ENCODE results near the gene GRID2. TPM values are rescaled to one million over a fixed set of nuclear protein-coding genes. Genes with fewer than 3 reads are reported as not detected.

The GRID2 gene
- total and polyA plus RNA-seq, 10 of the 15 experiments (the other 5 are each of a cell fraction or from before 2014, with no cell fraction given): not detected

DNA sequence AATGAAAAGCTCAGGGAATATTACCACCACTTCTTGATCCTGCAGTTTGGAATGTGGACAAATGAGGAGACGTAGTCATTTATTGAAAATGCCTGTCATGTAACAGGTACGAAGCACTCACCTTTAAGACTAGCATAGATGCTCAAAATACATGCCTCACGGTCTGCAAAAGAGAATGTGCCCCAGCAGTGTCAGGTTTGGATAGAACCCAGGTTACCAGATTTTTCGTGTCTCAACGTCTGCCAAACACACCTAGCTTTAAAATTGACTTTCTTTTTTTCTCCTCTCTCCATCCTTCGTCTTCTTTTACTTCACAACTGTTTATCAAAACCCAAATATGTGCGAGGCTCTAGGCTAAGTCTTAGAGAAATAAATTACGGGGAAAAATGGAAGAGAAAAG is 918.0 kb downstream of the GRID2 start:
- Histone ChIP-seq H3K36me3 (ENCODE audit: control insufficient read depth in 2 of 2, insufficient read depth in 2 of 2, low read length in 1 of 2) (no peaks in the 10 kb centered on the region), H3K9me3 (replicated peaks; ENCODE audit: control insufficient read depth, insufficient read depth, low read length) (no peaks in the 10 kb centered on the region), H3K4me3 (no peak overlapping the region), H3K9ac (ENCODE audit: control insufficient read depth, insufficient read depth, low read length) (no peak overlapping the region), H3K27me3 (replicated peaks in 1 of 2; ENCODE audit: control insufficient read depth in 2 of 2, insufficient read depth in 2 of 2, low read length in 1 of 2) (no peaks in the 10 kb centered on the region), H4K20me1 (ENCODE audit: control insufficient read depth, insufficient read depth) (no peaks in the 10 kb centered on the region), H3K79me2 (ENCODE audit: control insufficient read depth, insufficient read depth, low read length) (no peaks in the 10 kb centered on the region), H3K4me2 (ENCODE audit: control insufficient read depth, insufficient read depth) (no peak overlapping the region), H3K27ac (ENCODE audit: control insufficient read depth, insufficient read depth) (no peak overlapping the region), H3K4me1 (ENCODE audit: control insufficient read depth, insufficient read depth, low read length) (no peaks in the 10 kb centered on the region), H2AFZ (ENCODE audit: control insufficient read depth, low read depth, low read length) (no peak overlapping the region)
- ATAC-seq (no peak), FAIRE-seq (no peak), DNase-seq (ENCODE audit: low read depth, low spot score) (no peak)
- RAD21 ChIA-PET (ENCODE audit: unreplicated experiment): no interaction called here
- no TSS peak for BruUV-seq (replicated peaks)
- CTCF ChIA-PET: no interaction called here
- SMC1A ChIA-PET (ENCODE audit: uncharacterized antibody, unreplicated experiment): interaction anchor here (2.5 kb wide), 1 partner anchor 20 kb away, joined by 7 read pairs; no protein-coding TSS in a partner anchor
- in situ Hi-C loops (cut with MboI) (no loop called here), intact Hi-C loops (cut with micrococcal nuclease; ENCODE audit: unreplicated experiment) (no loop called here)
- TF ChIP-seq ZNF622 (IDR thresholded peaks at IDR 0.05) (no peak), SMAD5 (IDR thresholded peaks at IDR 0.05; ENCODE audit: low read depth) (no peak), ZNF24 (IDR thresholded peaks at IDR 0.05) (no peak), ZNF384 (IDR thresholded peaks at IDR 0.05; ENCODE audit: borderline replicate concordance, low read depth, low read length) (no peak), NFIC (IDR thresholded peaks at IDR 0.05; ENCODE audit: low read depth, low read length) (no peak), ZNF274 (IDR thresholded peaks at IDR 0.05; ENCODE audit: insufficient read depth, insufficient read length) (no peak), IKZF2 (IDR thresholded peaks at IDR 0.05) (no peak), CBX5 (IDR thresholded peaks at IDR 0.05; ENCODE audit: low read depth) (no peak), ESRRA (IDR thresholded peaks at IDR 0.05; ENCODE audit: low read length) (no peak), CBFB (IDR thresholded peaks at IDR 0.05; ENCODE audit: low read depth) (no peak), EZH2 (IDR thresholded peaks at IDR 0.05; ENCODE audit: borderline replicate concordance, control insufficient read depth, low read depth, low read length) (no peak), RB1 (IDR thresholded peaks at IDR 0.05; ENCODE audit: borderline replicate concordance) (no peak), NR2C1 (IDR thresholded peaks at IDR 0.05) (no peak)
- TF ChIP-seq, protein P1, sequence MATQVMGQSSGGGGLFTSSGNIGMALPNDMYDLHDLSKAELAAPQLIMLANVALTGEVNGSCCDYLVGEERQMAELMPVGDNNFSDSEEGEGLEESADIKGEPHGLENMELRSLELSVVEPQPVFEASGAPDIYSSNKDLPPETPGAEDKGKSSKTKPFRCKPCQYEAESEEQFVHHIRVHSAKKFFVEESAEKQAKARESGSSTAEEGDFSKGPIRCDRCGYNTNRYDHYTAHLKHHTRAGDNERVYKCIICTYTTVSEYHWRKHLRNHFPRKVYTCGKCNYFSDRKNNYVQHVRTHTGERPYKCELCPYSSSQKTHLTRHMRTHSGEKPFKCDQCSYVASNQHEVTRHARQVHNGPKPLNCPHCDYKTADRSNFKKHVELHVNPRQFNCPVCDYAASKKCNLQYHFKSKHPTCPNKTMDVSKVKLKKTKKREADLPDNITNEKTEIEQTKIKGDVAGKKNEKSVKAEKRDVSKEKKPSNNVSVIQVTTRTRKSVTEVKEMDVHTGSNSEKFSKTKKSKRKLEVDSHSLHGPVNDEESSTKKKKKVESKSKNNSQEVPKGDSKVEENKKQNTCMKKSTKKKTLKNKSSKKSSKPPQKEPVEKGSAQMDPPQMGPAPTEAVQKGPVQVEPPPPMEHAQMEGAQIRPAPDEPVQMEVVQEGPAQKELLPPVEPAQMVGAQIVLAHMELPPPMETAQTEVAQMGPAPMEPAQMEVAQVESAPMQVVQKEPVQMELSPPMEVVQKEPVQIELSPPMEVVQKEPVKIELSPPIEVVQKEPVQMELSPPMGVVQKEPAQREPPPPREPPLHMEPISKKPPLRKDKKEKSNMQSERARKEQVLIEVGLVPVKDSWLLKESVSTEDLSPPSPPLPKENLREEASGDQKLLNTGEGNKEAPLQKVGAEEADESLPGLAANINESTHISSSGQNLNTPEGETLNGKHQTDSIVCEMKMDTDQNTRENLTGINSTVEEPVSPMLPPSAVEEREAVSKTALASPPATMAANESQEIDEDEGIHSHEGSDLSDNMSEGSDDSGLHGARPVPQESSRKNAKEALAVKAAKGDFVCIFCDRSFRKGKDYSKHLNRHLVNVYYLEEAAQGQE (IDR thresholded peaks at IDR 0.05; ENCODE audit: low read depth, low read length): no peak
- WGBS (ENCODE audit: insufficient coverage, insufficient replicate concordance, low lambda C conversion rate, missing lambda C conversion rate): 27% methylated on average over 8 of the region's 8 CpGs
- POLR2A ChIA-PET: no interaction called here

All from GM12878 (cell line).